ENCODE results near the gene AP5B1. TPM values are rescaled to one million over a fixed set of nuclear protein-coding genes. Genes with fewer than 3 reads are reported as not detected.

The AP5B1 gene
- total and polyA plus RNA-seq, 8 donors: 2.9 to 39.0 (median 3.8) TPM

- DNase-seq (no peak), ATAC-seq (no peak)
- H3K27ac ChIP-seq: no peak overlapping the region
- H3K36me3 ChIP-seq: no peaks in the 10 kb centered on the region
- H3K4me1 ChIP-seq: peaks cover 14 to 36% of the 10 kb centered on the region in 2 donors
- H3K9me3 ChIP-seq: no peaks in the 10 kb centered on the region
- TF ChIP-seq CTCF (IDR thresholded peaks at IDR 0.05): no peak
- no peak overlapping the region for H3K4me3 ChIP-seq
- intact Hi-C loops (cut with DNase I): no loop called here
- H3K27me3 ChIP-seq: peaks cover 36 to 58% of the 10 kb centered on the region in 2 donors
Observed at GRCh38 chr11:65785319-65786007, 4.7 kb upstream of the AP5B1 start.

- DNase-seq (no peak), ATAC-seq (no peak)
- intact Hi-C loops (cut with DNase I): no loop called here
- H3K4me3 ChIP-seq: no peak overlapping the region
- peaks cover 0 to 17% of the 10 kb centered on the region in 2 donors for H3K36me3 ChIP-seq
- no peak for TF ChIP-seq CTCF (IDR thresholded peaks at IDR 0.05)
- no peaks in the 10 kb centered on the region for H3K9me3 ChIP-seq
- H3K4me1 ChIP-seq: peaks cover 13 to 48% of the 10 kb centered on the region in 2 donors
- H3K27ac ChIP-seq: no peak overlapping the region
- H3K27me3 ChIP-seq: peaks cover 20 to 32% of the 10 kb centered on the region in 2 donors
Observed at GRCh38 chr11:65782816-65783228, 2.0 kb upstream of the AP5B1 start.

GRCh38 chr11:65781962-65782815 lies 1.4 kb upstream of the AP5B1 start:
- Histone ChIP-seq H3K4me3 (no peak overlapping the region), H3K27ac (no peak overlapping the region), H3K9me3 (no peaks in the 10 kb centered on the region), H3K27me3 (peaks cover 15 to 26% of the 10 kb centered on the region in 2 donors), H3K36me3 (peaks cover 0 to 24% of the 10 kb centered on the region in 2 donors), H3K4me1 (peaks cover 10 to 48% of the 10 kb centered on the region in 2 donors)
- no peak for ATAC-seq
- no peak for TF ChIP-seq CTCF (IDR thresholded peaks at IDR 0.05)
- intact Hi-C loops (cut with DNase I): no loop called here
- DNase-seq: no peak

GRCh38 chr11:65781152-65781961 lies 581 bp upstream of the AP5B1 start:
- peak; percentile 51 for ATAC-seq
- intact Hi-C loops (cut with DNase I): no loop called here
- peak in 1 of 2 donors; percentile 28 for TF ChIP-seq CTCF (IDR thresholded peaks at IDR 0.05)

More at GRCh38 chr11:65781152-65781961, 581 bp upstream of the AP5B1 start:
- Histone ChIP-seq H3K4me3 (peak overlapping the region; percentile 89 to 98), H3K27me3 (peaks cover 8 to 17% of the 10 kb centered on the region in 2 donors), H3K9me3 (no peaks in the 10 kb centered on the region), H3K27ac (peak overlapping the region in 1 of 2 donors; percentile 97), H3K36me3 (peaks cover 0 to 31% of the 10 kb centered on the region in 2 donors), H3K4me1 (peaks cover 8 to 48% of the 10 kb centered on the region in 2 donors)
- DNase-seq: peak in 1 of 4 donors; percentile 85
